Stimulated activated CD8-positive, alpha-beta memory T cell treated with anti-CD3 and anti-CD28 coated beads, Interleukin-4, amount 100 ng/mL, for 24 hours (primary cell): Measurements from ENCODE around the gene IFITM10.
"Not testable (repeated sequence)": the region's sequence is repeated elsewhere in the genome, so short reads cannot be mapped to it uniquely, and the experiment has no call there.

ENCODE experiments used
- DNase-seq: peaks from one replicate; pipeline ENCODE4 v3.0.0-alpha.2; 2020; ENCODE audit warnings: low read depth

The IFITM10 gene

DNA sequence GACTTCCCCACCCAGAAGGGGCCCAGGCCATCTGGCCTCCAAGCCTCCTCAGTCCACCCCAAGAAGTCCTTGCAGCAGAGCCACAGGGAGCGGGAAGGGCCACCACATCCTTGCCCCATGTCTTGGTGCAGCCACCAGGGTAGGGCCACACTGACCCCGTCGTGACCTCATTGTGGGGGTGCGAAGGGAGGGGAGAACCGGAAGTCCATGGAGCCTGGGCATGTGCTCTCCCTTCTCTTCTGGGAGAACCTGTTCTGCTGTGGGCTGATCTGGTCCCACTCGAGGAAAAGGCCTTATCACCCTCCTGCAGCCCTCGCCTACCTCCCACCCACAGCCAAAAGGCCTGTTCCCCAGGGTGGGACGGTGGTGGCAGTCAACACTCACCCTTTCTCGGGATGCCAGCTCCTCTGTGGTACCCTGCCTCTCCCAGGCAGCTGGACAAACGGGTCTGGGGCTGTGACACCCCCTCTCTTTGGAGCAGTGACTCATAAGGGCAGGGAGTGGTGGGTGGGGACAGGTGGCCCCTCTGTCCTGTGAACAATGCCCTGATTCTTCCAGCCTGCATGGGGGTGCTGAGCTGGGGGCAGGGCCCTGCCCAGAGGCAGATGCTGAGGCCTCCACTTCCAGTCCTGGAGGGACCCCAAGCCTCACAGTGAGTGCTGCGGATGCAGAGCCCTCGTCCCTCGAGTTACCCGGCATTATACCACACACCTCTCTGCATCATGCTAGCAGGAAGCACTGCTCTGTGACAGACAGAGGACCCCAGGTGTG is 27.9 kb upstream of the IFITM10 start:
- no peak for DNase-seq

DNA sequence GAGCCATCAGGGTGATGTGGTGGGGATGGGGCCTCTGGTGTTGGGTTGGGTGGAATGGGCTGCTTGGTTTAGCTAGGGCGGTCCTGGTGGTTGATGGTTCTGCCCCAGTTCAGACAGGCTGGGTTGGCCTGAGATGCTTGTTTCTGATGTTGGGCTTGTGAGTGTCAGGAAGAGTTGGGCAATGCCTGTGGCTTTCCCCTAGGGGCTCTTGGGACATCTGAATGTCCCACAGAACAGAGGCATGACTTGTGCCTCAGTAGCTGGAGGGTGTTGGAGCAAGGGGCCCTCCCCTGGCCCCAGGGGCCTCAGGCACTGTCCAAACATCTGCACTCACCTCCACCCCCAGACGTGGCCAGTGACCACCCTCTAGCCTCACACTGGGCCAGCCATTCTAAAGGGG is 27.3 kb upstream of the IFITM10 start:
- DNase-seq = no peak

DNA sequence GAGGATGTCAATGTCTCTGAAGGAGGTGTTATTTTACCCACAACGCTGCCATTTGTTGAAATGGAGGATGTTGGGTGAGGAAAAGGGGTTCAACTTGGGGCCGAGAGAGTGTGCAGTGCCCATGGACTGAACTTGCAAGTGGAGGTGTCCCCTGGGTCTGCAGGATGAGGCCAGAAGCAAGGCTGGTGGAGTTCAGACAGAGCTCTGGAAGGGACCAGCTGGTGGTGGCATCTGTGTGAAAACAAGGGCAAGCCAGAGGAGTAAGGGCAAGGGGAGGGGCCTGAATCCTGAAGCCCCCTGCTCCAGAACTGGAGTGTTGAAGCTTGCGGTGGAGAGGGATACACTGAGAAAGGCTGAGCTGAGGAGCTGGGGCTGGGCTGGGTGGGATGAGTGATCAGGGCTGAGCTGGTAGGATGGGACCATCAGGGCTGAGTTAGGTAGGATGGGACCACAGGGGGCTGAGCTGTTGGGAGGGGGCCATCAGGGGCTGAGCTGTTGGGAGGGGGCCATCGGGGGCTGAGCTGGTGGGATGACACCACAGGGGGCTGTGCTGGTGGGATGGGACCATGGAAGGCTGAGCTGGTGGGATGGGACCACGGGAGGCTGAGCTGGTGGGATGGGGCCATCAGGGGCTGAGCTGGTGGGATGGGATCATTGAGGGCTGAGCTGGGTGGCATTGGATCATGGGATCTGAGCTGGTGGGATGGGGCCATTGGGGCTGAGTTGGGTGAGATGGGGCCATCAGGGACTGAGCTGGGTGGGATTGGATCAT is 26.7 kb upstream of the IFITM10 start:
- DNase-seq = no peak

DNA sequence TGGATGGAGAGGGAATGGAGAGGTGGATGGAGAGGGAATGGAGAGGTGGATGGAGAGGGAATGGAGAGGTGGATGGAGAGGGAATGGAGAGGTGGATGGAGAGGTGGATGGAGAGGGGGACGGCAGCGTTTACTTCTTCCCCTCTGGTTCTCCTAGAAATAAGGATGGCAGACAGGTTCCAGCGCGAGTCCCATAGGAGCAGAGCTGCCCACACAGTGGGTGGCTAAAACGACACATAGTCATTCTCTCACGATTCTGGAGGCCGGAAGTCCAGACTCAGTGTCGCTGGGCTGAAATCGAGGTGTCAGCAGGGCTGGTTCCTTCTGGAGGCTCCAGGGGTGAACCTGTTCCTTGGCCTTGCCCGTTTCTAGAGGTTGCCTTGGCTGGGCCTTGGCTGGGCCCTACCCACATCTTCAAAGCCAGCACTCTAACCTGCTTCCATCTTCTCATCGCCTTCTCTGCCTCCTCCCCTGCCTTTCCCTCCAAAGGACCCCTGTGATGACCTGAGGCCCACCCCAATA is 26.0 kb upstream of the IFITM10 start:
- DNase-seq = no peak

DNA sequence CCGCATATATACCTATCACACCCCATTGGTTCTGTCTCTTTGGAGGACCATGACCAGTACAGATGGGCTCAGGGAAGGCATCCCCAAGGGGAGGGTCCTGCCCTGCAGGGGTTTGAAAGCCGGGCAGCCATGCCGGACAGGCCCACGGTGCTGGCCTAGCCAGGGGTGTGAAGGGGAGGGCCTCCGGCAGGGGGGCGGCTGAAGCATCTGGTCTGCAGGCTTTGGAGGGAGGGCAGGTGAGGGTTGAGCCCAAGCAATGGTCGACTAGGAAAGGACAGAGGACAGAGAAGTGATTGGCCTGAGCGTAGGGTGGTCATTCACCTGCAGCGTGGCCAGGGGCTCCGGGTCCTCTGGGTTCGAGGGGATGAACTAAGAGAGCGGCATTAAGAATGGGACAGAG is 24.5 kb upstream of the IFITM10 start:
- DNase-seq = no peak

DNA sequence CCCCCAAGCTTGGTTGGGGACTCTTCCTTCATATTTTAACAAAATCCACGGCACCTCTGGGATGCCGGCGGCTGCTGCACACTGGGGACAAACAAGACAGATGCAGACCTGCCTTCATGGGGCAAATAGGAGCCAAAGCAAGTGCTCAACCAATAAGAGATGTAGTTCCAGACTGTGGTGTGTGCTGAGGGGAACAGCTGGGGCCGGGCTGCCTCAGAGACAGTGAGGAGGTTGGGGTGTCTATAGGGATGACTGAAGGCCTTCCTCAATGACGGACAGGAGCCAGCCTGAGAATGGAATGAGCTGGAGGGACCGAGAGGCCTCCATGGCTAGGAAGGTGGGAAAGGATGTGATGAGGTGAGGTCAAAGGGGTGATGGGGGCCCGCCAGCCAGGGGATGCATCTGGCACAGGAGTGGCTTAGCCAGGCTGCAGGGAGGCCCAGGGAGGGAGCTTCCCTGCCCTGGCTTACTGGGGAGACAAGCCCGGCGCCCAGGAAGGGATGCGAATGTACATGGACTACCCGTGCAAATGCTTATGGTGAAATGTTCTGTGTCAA is 23.7 kb upstream of the IFITM10 start:
- DNase-seq = no peak

DNA sequence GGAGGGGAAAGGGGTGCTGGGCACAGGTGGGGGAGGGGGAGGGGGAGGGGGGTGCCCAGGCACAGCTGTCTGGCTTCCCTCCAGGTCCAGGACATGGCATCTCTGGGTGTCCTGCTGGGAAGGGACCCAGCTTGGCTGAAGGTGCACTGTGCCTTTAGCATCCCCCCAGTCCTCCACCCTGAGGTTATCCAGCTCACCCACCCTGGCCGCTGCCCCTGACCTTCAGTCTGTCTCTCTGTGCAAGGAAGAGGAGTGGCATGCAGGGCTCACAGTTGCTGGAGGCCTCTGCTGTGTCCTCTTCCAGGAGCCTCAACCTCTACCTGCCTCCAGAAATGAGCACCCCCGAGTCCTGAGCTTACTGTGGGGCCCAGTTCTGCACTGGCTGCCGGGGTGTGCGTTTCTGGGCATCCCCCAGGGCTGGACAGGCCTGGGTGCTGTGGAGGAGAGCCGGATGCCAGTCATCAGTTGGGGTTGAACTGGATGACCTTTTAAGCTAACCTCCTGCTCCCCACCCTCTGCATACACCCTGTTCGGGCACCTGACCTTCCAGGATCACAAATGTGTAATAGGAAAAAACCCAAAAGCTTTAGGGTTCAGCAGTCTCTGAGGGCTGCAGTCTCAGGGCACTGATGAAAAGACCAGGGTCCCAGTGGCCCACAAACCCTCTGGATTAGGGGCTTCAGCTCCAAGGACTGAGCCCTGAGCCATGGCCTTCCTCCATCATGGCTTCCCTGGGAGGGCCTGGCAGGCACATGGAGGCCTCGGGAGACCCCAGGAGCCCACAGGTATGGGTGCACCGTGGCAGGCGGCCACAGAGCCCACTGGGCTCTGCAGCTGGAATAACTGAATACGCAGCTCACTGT is 23.0 kb upstream of the IFITM10 start:
- no peak for DNase-seq

DNA sequence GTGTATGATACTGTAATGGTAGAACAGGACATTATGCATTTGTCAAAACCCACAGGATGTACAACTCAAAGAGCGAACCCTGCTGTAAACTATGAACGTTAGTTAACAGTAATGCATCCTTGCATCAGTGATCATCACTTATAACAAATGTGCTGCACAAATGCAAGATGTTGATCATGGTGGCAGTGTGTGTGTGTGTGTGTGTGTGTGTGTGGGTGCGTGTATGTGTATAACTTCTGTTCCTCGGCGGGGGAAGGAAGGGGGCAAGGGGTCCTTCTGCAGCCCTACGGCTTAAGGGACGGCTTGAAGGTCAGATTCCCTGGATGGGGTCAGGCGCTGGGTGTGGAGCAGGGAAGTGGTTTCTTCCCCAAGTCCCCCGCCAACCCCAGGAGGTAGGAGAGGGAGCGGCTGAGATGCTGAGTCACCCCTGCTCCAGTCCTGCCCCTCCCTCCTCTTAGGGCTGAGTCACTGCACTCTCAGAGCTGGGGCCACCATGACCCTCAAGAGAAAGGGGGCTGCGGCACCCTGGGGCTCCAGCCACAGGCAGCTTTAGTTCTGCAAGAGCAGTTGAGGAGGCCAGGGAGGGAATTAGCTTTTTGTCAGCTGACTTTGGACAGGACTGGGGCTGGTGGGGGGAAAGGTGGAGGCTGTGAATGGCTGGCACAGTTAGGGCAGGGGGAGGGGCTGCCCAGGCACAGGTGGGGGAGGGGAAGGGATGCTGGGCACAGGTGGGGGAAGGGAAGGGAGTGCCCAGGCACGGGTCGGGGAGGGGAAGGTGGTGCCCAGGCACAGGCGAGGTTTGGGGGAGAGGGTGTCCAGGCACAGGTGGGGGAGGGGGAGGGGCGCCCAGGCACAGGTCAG is 22.1 kb upstream of the IFITM10 start:
- peak; percentile 28 for DNase-seq

DNA sequence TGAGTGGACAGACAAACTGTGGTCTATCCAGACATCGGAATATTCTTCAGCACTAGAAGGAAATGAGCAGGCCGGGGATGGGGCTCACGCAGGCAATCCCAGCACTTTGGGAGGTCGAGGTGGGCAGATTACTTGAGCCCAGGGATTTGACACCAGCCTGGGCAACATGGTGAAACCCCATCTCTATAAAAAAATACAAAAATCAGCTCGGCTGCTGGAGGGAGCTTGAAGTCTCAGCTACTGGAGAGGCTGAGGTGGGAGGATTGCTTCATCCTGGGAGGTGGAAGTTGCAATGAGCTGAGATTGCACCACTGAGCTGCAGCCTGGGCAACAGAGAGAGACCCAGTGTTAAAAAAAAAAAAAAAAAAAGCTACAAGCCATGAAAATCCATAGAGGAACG is 21.3 kb upstream of the IFITM10 start:
- DNase-seq = no peak

DNA sequence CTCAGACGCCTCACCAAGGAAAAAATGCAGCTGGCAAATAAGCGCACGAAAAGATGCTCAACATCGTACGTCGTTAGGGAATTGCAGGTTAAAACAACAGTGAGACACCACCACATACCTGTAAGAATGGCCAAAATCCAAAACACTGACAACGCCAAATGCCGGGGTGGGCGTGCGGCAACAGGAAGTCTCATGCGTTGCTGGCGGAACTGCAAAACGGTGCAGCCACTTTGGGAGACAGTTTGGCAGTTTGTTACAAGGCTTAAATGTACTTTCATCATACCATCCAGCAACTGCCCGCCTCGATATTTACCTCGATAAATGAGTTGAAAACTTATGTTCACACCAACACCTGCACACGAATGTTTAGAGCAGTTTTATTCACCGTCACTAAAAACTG is 20.9 kb upstream of the IFITM10 start:
- DNase-seq = no peak

DNA sequence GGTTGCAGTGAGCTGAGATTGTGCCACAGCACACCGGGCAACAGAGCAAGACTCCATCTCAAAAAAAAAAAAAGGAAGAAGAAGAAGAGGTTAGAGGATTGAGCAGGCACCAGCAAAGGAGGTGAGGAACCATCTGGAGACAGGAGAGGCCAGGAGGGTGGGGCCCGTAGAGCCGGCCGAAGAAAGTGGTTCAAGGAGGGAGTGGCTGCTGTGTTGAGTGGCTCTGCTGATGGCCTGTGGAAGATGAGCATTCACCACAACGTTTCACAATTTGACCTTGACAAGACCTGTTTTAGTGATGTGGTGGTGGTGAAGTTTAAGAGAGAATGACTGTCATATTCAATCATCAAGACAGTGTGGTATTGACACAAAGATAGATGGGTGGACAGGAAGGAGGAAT is 20.1 kb upstream of the IFITM10 start:
- DNase-seq = no peak

DNA sequence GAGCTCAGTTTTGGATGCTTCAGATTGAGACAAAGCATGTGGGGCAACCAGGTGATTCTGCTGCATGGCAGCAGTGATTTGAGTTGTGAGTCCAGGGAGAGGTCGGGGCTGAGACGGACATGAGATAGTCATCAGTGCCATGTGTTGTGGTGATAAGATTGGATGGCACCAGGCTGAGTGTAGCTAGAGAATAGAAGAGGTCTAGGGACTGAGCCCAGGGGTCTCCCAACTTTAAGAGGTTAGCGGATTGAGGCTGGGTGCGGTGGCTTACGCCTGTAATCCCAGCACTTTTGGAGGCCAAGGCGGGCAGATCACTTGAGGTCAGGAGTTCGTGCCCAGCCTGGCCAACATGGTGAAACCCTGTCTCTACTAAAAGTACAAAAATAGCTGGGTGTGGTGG is 19.7 kb upstream of the IFITM10 start:
- no peak for DNase-seq

DNA sequence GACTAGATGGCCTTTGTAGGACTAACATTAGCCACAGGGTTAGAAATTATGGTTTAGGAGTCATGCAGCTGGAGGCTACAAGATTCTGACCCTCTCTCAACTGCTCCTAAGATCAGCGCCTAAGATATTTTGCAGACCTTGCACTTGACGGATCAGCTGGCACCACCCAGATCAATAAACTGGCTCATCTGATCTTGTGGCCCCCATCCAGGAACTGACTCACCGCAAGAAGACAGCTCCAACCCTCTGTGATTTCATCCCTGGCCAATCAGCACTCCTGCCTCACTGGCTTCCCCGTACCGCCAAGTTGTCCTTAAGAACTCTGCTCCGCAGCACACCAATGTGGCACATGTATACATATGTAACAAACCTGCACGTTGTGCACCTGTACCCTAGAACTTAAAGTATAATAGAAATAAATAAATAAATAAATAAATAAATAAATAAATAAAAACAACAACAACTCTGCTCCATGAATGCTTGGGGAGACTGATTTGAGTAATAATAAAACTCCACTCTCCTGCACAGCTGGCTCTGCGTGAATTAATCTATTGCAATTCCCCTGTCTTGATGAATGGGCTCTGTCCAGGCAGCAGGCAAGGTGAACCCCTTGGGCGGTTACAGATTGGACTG is 19.0 kb upstream of the IFITM10 start:
- not testable (repeated sequence) for DNase-seq

DNA sequence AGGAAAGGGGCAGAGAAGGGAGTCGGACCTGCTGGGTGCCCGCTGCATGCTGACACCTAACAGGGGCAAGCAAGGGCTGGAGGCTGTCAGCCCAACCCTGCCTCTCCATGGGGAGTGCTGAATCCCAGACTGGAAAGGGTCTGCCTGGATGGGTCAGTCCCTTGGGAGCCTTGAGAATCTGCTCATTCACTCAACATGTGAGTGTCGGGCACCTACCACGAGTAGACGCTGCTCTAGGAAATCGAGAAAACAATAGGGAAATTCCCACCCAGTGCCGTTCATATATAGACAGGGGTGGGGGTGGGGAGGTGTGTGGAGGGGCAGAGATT is 17.7 kb upstream of the IFITM10 start:
- no peak for DNase-seq

DNA sequence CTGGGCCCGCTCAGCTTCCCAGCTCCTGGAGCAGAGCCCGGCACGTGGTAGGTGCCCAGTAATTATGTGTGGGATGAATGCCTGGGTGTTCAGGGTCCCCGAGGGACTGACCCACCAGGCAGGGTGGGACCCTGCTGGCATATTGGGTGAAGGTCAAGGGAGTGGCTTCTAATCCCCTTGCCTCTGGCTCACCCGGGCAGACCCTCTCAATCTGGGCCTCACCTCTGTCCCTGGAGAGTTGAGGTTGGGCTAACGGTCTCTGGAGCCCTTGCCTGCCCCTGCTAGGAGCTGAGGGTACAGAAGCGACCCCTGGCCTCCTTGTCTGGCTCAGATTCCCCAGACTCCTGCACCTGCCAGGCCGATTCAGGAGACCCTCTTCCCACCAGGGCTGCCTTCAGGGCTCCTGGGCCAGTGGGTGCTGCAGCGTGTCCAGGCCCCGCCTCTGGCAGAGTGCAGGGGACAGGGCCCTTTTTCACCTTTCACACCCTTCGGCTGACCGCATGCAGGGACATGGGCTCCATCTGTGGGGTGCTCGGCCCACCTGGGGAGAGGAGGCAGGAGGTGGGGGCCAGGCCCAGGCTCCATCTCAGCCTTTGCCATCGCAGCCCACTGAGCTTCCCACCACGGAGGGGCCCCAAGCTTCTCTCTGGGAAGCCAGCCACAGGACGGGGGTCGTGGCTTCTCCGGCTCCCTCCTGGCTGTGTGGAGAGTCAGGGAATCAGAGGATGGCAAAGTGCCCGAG is 17.2 kb upstream of the IFITM10 start:
- DNase-seq = no peak

DNA sequence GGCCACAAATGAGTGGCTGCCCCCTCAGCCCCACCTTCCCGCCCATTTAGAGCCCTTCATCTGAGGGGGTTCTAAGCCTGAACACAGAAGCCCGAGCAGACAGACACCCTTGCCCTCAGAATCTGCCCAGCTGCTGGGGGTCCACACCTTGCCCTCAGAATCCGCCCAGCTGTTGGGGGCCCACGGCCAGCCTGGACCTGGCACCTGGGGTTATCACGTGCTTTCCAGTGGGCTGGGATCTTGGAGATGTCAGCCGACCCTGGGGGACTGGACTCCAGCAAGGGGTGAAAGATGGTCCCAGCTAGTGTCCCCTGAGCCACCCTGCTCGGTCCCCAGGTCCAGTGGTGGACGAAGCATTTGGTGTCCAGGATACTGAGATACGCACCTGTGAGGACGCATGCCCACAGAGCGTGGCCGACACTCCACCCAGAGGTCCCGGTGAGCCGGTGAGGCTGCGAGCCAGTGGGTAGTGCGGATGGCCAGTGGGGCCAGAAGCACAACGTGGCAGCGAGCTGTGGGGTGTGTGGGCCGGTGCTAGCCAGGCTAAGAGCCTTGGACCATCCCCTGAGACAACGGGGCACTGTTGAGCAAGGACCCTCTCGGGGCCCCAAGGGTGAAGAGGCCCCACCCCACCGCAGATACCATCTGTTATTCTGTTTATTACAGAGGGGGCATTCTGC is 16.5 kb upstream of the IFITM10 start:
- DNase-seq = no peak

DNA sequence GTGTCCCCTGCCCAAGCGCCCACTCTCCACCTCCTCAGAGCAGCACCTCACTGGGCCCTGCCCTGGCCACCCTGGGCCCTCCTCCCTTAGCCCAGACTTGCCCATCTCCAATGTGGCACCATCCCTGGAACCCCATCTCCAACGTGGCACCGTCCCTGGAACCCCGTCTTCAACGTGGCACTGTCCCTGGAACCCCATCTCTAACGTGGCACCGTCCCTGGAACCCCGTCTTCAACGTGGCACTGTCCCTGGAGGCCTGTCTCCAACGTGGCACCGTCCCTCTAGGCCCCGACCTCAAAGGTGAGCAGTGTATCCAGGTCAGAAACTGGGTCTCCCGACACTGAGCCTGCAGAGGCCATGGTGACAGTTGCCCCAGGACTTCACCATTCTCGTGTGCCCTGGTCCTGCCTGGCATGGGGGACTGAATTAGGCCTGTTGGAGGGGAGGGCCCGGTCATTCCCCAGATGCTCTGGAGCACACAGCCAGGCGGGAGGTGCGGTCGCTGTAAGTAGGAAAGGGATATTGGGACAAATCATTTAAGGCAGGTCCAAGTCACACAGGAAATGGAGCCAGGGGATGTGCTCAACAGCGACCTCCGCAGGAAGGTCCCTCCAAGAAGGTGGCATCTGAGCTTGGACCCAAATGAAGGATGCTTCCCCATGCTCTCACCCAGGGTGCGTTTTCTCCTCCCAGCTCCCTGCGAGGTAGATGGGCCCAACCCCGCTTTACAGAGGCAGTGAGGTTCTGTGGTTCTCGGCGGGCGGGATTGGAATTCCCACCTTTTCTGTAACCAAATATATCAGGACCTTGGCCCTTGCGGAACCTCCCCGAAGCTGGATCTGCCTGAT is 15.7 kb upstream of the IFITM10 start:
- no peak for DNase-seq

DNA sequence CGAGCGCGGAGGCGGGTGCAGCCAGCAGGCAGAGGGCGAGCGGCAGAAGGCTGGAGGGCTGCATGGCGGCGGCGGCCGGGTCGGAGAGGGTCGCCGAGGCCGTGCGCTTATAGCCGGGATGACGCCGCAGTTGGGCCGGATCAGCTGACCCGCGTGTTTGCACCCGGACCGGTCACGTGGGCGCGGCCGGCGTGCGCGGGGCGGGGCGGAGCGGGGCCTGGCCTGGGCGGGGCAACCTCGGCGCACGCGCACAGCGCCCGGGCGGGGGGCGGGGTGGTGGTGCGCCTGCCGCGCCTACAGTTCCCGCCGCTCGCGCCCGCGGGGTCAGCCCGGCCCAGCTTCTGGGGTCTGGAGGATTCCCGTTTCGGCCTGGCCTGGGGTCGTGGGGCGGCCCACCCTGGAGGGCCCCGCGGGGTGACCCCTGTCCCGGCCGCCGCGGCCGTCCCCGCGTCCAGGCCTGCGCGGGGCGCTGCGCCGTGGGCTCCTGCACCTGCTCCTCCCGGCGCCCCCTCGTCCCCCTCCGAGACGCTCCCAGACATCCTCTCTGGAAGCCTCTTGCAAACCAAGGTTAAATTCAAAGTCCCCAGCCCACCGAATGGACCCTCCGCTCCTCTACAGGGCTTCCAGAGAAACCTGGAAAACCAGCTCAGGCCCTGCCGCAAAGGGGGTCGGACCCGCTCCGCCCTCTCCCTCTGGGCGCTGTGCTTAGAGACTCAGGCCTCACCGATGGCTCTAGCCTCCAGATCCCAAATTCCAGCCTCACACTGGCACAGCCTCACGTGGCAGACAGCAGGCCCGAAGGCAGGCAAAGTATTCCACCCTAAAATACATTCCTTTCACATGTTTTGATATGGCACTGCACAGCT is 13.6 kb upstream of the IFITM10 start, which contains the start of gene CTSD:
CTSD (minus strand) TSS at position 132 of the 866 bp plus-strand sequence; CDS start at position 64, 68 bp downstream.
- DNase-seq = peak; percentile 84
